ENCODE measurements around the gene EPHA6.
"Not testable (repeated sequence)": the region's sequence is repeated elsewhere in the genome, so short reads cannot be mapped to it uniquely, and the experiment has no call there.

Gene EPHA6

GRCh38 chr3:97487587-97487986 lies 673.2 kb downstream of the EPHA6 start:
- no peak for DNase-seq

GRCh38 chr3:97488741-97489140 lies 674.3 kb downstream of the EPHA6 start:
- no peak for DNase-seq

GRCh38 chr3:97495896-97496295 lies 681.5 kb downstream of the EPHA6 start:
- no peak for DNase-seq

- no peak for DNase-seq
Measured at GRCh38 chr3:97497138-97497537, 682.7 kb downstream of the EPHA6 start.

GRCh38 chr3:97504463-97504862 lies 690.1 kb downstream of the EPHA6 start:
- DNase-seq = no peak

GRCh38 chr3:97510795-97511194 lies 696.4 kb downstream of the EPHA6 start:
- DNase-seq = no peak

GRCh38 chr3:97515076-97515475 lies 700.7 kb downstream of the EPHA6 start:
- no peak for DNase-seq

- no peak for DNase-seq
Measured at GRCh38 chr3:97530691-97531090, 716.3 kb downstream of the EPHA6 start.

- DNase-seq = not testable (repeated sequence)
Measured at GRCh38 chr3:97547573-97547972, 733.2 kb downstream of the EPHA6 start.

GRCh38 chr3:97550408-97550807 lies 736.0 kb downstream of the EPHA6 start:
- no peak for DNase-seq

- DNase-seq = no peak
Measured at GRCh38 chr3:97552186-97552585, 737.8 kb downstream of the EPHA6 start.

GRCh38 chr3:97575742-97576141 lies 761.3 kb downstream of the EPHA6 start:
- no peak for DNase-seq

- DNase-seq = no peak
Measured at GRCh38 chr3:97576221-97576620, 761.8 kb downstream of the EPHA6 start.

- DNase-seq = peak; percentile 33
Measured at GRCh38 chr3:97579365-97579764, 765.0 kb downstream of the EPHA6 start.

GRCh38 chr3:97610626-97611025 lies 796.2 kb downstream of the EPHA6 start:
- DNase-seq = no peak

GRCh38 chr3:97612632-97613031 lies 798.2 kb downstream of the EPHA6 start:
- DNase-seq = no peak

GRCh38 chr3:97613139-97613538 lies 798.7 kb downstream of the EPHA6 start:
- peak; percentile 40 for DNase-seq

GRCh38 chr3:97620514-97620913 lies 806.1 kb downstream of the EPHA6 start:
- not testable (repeated sequence) for DNase-seq

GRCh38 chr3:97636465-97636864 lies 822.1 kb downstream of the EPHA6 start:
- DNase-seq = no peak

- DNase-seq = no peak
Measured at GRCh38 chr3:97646932-97647331, 832.5 kb downstream of the EPHA6 start.

- no peak for DNase-seq
Measured at GRCh38 chr3:97647441-97647982, 833.1 kb downstream of the EPHA6 start.

- no peak for DNase-seq
Measured at GRCh38 chr3:97655971-97656370, 841.6 kb downstream of the EPHA6 start.

- DNase-seq = no peak
Measured at GRCh38 chr3:97656638-97657037, 842.2 kb downstream of the EPHA6 start.

- DNase-seq = peak; percentile 26
Measured at GRCh38 chr3:97658668-97659285, 844.4 kb downstream of the EPHA6 start.

GRCh38 chr3:97662264-97662663 lies 847.9 kb downstream of the EPHA6 start:
- DNase-seq = no peak

Data from NCI-H2227 treated with DMSO at 0.1 percent for 48 hours (cell line).